A549 (cell line): Measurements from ENCODE around the gene PSME3IP1. TPM values are rescaled to one million over a fixed set of nuclear protein-coding genes. Genes with fewer than 3 reads are reported as not detected.

Experiments used
- ATAC-seq, 2 experiments: fragments of 200-7000 bp in 1 of 2; fragments of >200 bp in 1 of 2; cut with Nextera tagmentation in 1 of 2; cut with Tn5 transposase in 1 of 2; 3 replicates each; pipeline versions ENCODE4 v1.8.0 to v1.9.1; 2018 to 2020; ENCODE audit warnings: mild to moderate bottlenecking in 1 of 2, moderate library complexity in 1 of 2
- CTCF ChIA-PET: fragments of 300-600 bp; sonication (Branson Sonifier 250); formaldehyde crosslinking; extraction: SDS; loops from one replicate; lab custom pipeline; 2021; ENCODE audit warnings: antibody characterized with exemption, inconsistent platforms; lab: Yijun Ruan, JAX
- POLR2A ChIA-PET: fragments of 350-600 bp; formaldehyde crosslinking; extraction: SDS; loops from one replicate; lab custom pipeline; 2021; ENCODE audit warnings: antibody characterized with exemption, inconsistent platforms; lab: Yijun Ruan, JAX
- DNase-seq, 2 experiments: peaks; one replicate each; pipeline versions ENCODE4 v3.0.0 to v3.0.0-alpha.2; 2011 to 2016; ENCODE audit warnings: low read depth in 1 of 2, low spot score in 1 of 2
- FAIRE-seq: peaks from 2 replicates; lab custom pipeline; 2011; peaks lifted over from hg19 to GRCh38; lab: Jason Lieb, UNC
- H3K27ac ChIP-seq, 2 experiments: fragments of >200 bp; sonication (Bioruptor Twin); formaldehyde crosslinking; 3 replicates each; pipeline ENCODE4 v1.5.1; 2016 to 2017
- H3K4me1 ChIP-seq: fragments of >200 bp; sonication (Bioruptor Twin); formaldehyde crosslinking; 3 replicates; pipeline ENCODE4 v1.6.1; 2016
- H3K4me2 ChIP-seq: fragments of >200 bp; sonication (Bioruptor Twin); formaldehyde crosslinking; 3 replicates; pipeline ENCODE4 v1.6.1; 2016
- H3K4me3 ChIP-seq: fragments of >200 bp; sonication (Bioruptor Twin); formaldehyde crosslinking; 3 replicates; pipeline ENCODE4 v1.5.1; 2016
- H3K9me3 ChIP-seq: fragments of >200 bp; sonication (Bioruptor Twin); formaldehyde crosslinking; 3 replicates; pipeline ENCODE4 v1.6.1; 2016
- ATOH8 ChIP-seq: fragments of 250-450 bp; sonication (Bioruptor Pico); IDR thresholded peaks from 2 replicates; pipeline ENCODE4 v1.5.0; 2020; ENCODE audit warnings: low read depth, mild to moderate bottlenecking, moderate library complexity
- CBX8 ChIP-seq: fragments of 200-600 bp; sonication (generic); IDR thresholded peaks from 2 replicates; pipeline ENCODE4 v1.6.1; 2016
- CHD2 ChIP-seq: fragments of 150-350 bp; IDR thresholded peaks from 2 replicates; pipeline ENCODE4 v1.6.1; 2014; ENCODE audit warnings: low read length; ENCODE audit not compliant: partially characterized antibody
- CTCF ChIP-seq: fragments of >200 bp; sonication (Bioruptor Twin); formaldehyde crosslinking; IDR thresholded peaks from 3 replicates; pipeline ENCODE4 v1.5.1; 2016
- EHMT2 ChIP-seq: fragments of 200-600 bp; sonication (generic); IDR thresholded peaks from 2 replicates; pipeline ENCODE4 v1.6.1; 2016; ENCODE audit warnings: antibody characterized with exemption, low read depth, mild to moderate bottlenecking, moderate library complexity
- EP300 ChIP-seq, 2 experiments: fragments of >200 bp; sonication (Bioruptor Twin); formaldehyde crosslinking; IDR thresholded peaks; 2 replicates in 1 of 2; 3 replicates in 1 of 2; pipeline ENCODE4 v1.6.1; 2016 to 2017
- FOXS1 ChIP-seq: fragments of 250-450 bp; sonication (Bioruptor Pico); IDR thresholded peaks from 2 replicates; pipeline ENCODE4 v1.5.0; 2020; ENCODE audit warnings: mild to moderate bottlenecking, moderate library complexity
- HDAC2 ChIP-seq: fragments of 200-600 bp; sonication (generic); IDR thresholded peaks from 2 replicates; pipeline ENCODE4 v1.6.1; 2016
- HEYL ChIP-seq: fragments of 250-450 bp; sonication (Bioruptor Pico); IDR thresholded peaks from 2 replicates; pipeline ENCODE4 v1.8.0; 2021; ENCODE audit warnings: mild to moderate bottlenecking, moderate library complexity
- KDM1A ChIP-seq: fragments of 200-600 bp; sonication (generic); IDR thresholded peaks from 2 replicates; pipeline ENCODE4 v1.6.1; 2016; ENCODE audit warnings: low read depth, mild to moderate bottlenecking
- MAFK ChIP-seq: fragments of 450-650 bp; IDR thresholded peaks from 2 replicates; pipeline ENCODE4 v1.6.1; 2014; ENCODE audit not compliant: partially characterized antibody
- MAX ChIP-seq: IDR thresholded peaks from 2 replicates; pipeline ENCODE4 v1.6.1; 2012
- NR3C1 ChIP-seq: fragments of >200 bp; sonication (Bioruptor Twin); formaldehyde crosslinking; IDR thresholded peaks from 3 replicates; pipeline ENCODE4 v1.6.1; 2017
- PBX3 ChIP-seq: IDR thresholded peaks from 2 replicates; pipeline ENCODE4 v1.6.1; 2012
- PHF8 ChIP-seq: fragments of 200-600 bp; sonication (generic); IDR thresholded peaks from 2 replicates; pipeline ENCODE4 v1.6.1; 2016; ENCODE audit warnings: low read depth, mild to moderate bottlenecking, antibody characterized with exemption, moderate library complexity, borderline replicate concordance
- POLR2A ChIP-seq: IDR thresholded peaks from 2 replicates; pipeline ENCODE4 v1.6.1; 2012; ENCODE audit warnings: mild to moderate bottlenecking, low read length
- RCOR1 ChIP-seq: fragments of 150-350 bp; IDR thresholded peaks from 2 replicates; pipeline ENCODE4 v1.6.1; 2014; ENCODE audit warnings: antibody characterized with exemption, low read length, low read depth
- REST ChIP-seq: fragments of 200-600 bp; sonication (generic); IDR thresholded peaks from 2 replicates; pipeline ENCODE4 v1.6.1; 2016; ENCODE audit warnings: antibody characterized with exemption, mild to moderate bottlenecking, moderate library complexity
- RNF2 ChIP-seq: fragments of 200-600 bp; sonication (generic); IDR thresholded peaks from 2 replicates; pipeline ENCODE4 v1.6.1; 2016; ENCODE audit warnings: low read depth, mild to moderate bottlenecking, antibody characterized with exemption, moderate library complexity, borderline replicate concordance
- SMC3 ChIP-seq: fragments of >200 bp; sonication (Bioruptor Twin); formaldehyde crosslinking; IDR thresholded peaks from 3 replicates; pipeline ENCODE4 v1.6.1; 2018; ENCODE audit warnings: inconsistent platforms
- TP53 ChIP-seq: fragments of 250-450 bp; sonication (Bioruptor Pico); IDR thresholded peaks from 2 replicates; pipeline ENCODE4 v1.5.0; 2021; ENCODE audit warnings: mild to moderate bottlenecking, moderate library complexity
- WGBS: methylation state at CpG from one replicate; pipeline ENCODE4 v1.1.6; 2017; ENCODE audit errors: missing lambda C conversion rate; 5-methylcytosine and 5-hydroxymethylcytosine counted together
- polyA plus RNA-seq, 4 experiments: library from polyadenylated mRNA; depleted of rRNA in 3 of 4; stranded (reverse); fragments of >200 nt; fragmentation: RNase III in 1 of 4; extraction: RNeasy Plus Mini Kit Qiagen cat#74134 plus additional on column Dnase treatment in 1 of 4; gene quantifications; 2 replicates in 3 of 4; 3 replicates in 1 of 4; pipeline ENCODE4 v1.2.3, GENCODE V29; 2011 to 2017

Gene PSME3IP1
- polyA plus RNA-seq, 2 of the 4 experiments (the other 2 are of a cell fraction), result 155 to 159 TPM

- TF ChIP-seq REST, result no peak
- TF ChIP-seq KDM1A, result no peak
- no peak for TF ChIP-seq FOXS1 (CRISPR knock-in tag)
These were observed 22.0 kb downstream of the PSME3IP1 start (continued) for GRCh38 chr16:57163842-57164241.

- DNase-seq (no peak), FAIRE-seq (no peak), ATAC-seq (no peak)
- no peaks in the 10 kb centered on the region for H3K4me1 ChIP-seq
- H3K9me3 ChIP-seq, result no peaks in the 10 kb centered on the region
- ChIA-PET POLR2A (no interaction called here), CTCF (interaction anchor here (1.0 to 2.3 kb wide), 2 partner anchors 8 to 15 kb away, joined by 5 to 7 read pairs; no protein-coding TSS in a partner anchor)
- WGBS, result 88% methylated on average over 4 of the region's 4 CpGs
- no peak overlapping the region for H3K4me2 ChIP-seq
- H3K27ac ChIP-seq, result no peak overlapping the region
- TF ChIP-seq MAFK, result no peak
- no peak for TF ChIP-seq HDAC2
- TF ChIP-seq EP300 (IDR thresholded peaks at IDR 0.05), result no peak
- no peak for TF ChIP-seq MAX
- no peak for TF ChIP-seq ATOH8 (CRISPR knock-in tag)
- TF ChIP-seq NR3C1, result no peak
- no peak for TF ChIP-seq RNF2
- no peak for TF ChIP-seq CTCF
- no peak for TF ChIP-seq PHF8
- no peak for TF ChIP-seq CBX8
- no peak for TF ChIP-seq POLR2A
- no peak for TF ChIP-seq HEYL (CRISPR knock-in tag)
- TF ChIP-seq EHMT2, result no peak
- no peak for TF ChIP-seq FOXS1 (CRISPR knock-in tag)
- TF ChIP-seq TP53 (CRISPR knock-in tag), result no peak
- TF ChIP-seq SMC3, result no peak
- no peak for TF ChIP-seq RCOR1
- TF ChIP-seq PBX3, result no peak
- TF ChIP-seq CHD2, result no peak
- no peak overlapping the region for H3K4me3 ChIP-seq
These were observed 26.4 kb downstream of the PSME3IP1 start for GRCh38 chr16:57159447-57159846.
